Stomach (tissue), 4 donors: ENCODE measurements around the gene GVQW3.

Source experiments
- CTCF ChIP-seq, 7 experiments: fragments of 450-650 bp in 4 of 7; fragments of 200-600 bp in 3 of 7; sonication (generic) in 3 of 7; IDR thresholded peaks; one replicate each; pipeline ENCODE4 v1.5.1; 2016 to 2019; ENCODE audit warnings: antibody characterized with exemption in 7 of 7, control low read depth in 2 of 7, mild to moderate bottlenecking in 1 of 7
- EP300 ChIP-seq: sonication (generic); formaldehyde crosslinking; IDR thresholded peaks from one replicate; pipeline ENCODE4 v1.6.1; 2017; ENCODE audit warnings: antibody characterized with exemption
- POLR2A ChIP-seq, 4 donors: fragments of 450-650 bp; IDR thresholded peaks; one replicate each; pipeline ENCODE4 v1.6.1; 2016; ENCODE audit warnings: antibody characterized with exemption in 4 of 4, control low read depth in 2 of 4, mild to moderate bottlenecking in 1 of 4, moderate library complexity in 1 of 4

DNA sequence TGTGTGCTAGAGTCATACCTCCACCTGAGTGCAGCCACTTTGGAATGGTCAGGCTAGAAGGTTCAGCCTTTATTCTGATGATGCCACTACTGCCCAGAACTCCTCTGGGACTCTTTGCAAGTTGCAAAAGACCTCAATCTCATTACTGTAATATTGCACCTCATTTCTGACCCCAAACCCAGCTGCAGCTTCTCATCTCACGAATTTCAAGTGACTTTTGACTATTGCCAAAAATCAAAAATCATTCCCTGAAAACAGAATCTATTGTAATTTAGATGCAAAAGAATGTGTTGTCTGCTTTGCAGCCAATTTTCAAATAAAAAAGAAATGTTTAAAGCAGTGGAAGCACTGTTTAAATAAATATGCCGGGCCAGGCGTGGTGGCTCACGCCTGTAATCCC is 25.2 kb downstream of the GVQW3 start:
- TF ChIP-seq CTCF (IDR thresholded peaks at IDR 0.05) = no peak
- TF ChIP-seq POLR2A (IDR thresholded peaks at IDR 0.05) = no peak
- no peak for TF ChIP-seq EP300
